ENCODE measurements around the gene CHPF.
A peak's percentile ranks its signal among the peaks of the same experiment; 100 is the strongest.

Gene CHPF

DNA sequence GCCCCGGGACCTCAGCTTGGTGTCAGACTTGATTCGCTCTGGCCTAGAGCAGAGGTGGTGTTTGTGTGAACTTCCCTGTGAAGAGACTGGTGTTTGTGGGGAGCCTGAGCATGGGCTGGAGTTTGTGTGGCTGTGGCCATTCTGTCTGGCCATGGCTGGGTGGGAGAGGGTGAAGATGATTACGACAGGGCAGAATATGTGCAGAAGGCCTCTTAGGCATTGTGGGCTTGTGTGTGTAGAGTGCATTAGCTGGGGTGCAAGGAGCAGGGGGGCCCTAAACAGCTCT is 17.2 kb upstream of the CHPF start:
- H3K4me3 ChIP-seq (ENCODE audit: low read length) = no peak overlapping the region
- no peak for TF ChIP-seq CTCF (conservative IDR thresholded peaks at IDR 0.05; ENCODE audit: low read depth, low read length)
- DNase-seq (ENCODE audit: low read depth) = no peak

- TF ChIP-seq CTCF (conservative IDR thresholded peaks at IDR 0.05; ENCODE audit: low read depth, low read length) = peak; percentile 68
- no peak overlapping the region for H3K4me3 ChIP-seq (ENCODE audit: low read length)
- DNase-seq (ENCODE audit: low read depth) = no peak
These were observed 16.7 kb upstream of the CHPF start for GRCh38 chr2:219560037-219560892.

DNA sequence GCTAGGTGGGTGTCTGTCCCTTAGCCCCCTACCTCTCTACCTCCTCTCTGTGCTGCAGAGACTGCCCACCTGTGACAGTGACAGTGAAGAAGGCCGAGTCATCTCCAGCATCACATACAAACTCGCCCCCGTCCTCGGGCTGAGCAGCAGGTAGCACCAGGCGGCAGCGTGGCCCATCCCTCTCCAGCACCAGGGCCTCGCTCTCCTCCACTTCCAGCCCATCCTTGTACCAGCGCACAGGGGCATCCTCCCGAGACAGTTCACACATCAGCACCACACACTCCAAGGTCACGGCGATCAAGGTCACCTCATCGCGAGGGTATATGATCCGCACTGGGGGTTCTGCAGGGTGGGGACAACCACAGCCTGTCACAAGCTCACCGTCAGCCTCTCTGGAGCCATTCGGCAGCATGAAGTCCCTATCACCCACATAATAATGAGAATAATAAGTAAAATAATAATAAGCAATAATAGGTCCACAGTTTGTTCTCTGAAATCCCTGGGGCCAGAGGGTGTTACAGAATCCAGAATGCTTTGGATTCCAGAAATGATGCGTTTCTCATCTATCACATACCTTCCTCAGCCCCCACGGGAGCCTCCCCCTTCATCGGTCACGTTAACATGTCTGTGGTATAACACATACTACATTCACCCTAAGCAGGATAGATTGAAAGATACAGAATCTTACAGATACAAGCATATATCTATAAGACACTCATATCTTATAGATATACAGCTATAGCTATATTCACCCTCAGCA is 15.7 kb upstream of the CHPF start:
- no peak for TF ChIP-seq CTCF (conservative IDR thresholded peaks at IDR 0.05; ENCODE audit: low read depth, low read length)

DNA sequence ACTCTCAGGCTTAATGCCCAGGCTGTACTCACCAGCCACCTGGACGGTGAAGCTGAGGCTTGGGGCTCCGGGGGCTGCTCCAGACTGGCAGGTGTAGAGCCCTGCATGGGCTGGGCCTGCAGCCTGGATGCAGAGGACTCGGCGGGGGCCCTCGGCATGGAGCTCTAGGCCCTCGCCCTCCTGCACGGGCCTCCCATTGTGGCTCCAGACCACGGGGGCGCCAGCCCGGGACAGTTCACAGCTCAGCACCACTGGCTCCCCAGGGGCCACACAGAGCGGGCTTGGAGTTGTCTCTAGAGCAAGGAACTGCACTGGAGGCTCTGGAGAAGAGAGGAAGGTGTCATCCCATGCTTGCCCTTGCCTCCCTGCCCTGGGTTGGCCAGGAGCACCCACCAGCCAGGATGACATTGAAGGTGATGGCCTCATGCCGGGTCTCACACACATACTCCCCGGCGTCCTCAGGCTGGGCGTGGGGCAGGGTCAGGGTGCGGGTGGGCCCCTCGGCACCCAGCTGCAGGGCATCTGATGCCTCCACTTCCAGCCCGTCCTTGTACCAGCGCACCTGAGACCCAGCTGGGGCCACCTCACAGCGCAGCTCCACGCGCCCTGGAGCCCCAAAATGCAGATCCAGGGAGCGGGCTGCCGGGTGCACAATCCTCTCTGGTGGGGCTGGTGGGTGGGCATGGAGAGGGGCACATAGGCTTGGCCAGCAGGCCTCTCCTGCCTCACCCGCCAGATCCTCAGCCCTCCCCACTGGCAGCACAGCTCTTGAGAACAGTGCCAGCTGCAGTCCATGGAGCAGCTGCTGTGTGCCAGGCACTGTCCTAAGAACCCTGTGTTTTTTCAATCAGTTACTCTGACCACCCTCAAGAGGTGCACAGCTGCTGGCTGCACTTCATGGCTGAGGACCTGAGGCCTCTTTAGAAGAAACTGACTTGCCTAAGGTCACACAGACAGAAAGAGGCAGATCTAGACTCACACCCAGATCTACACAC is 14.5 kb upstream of the CHPF start:
- no peak overlapping the region for H3K4me3 ChIP-seq (ENCODE audit: low read length)
- no peak for TF ChIP-seq CTCF (conservative IDR thresholded peaks at IDR 0.05; ENCODE audit: low read depth, low read length)
- DNase-seq (ENCODE audit: low read depth) = no peak

More for the DNA sequence above, 15.7 kb upstream of the CHPF start:
- no peak for DNase-seq (ENCODE audit: low read depth)
- H3K4me3 ChIP-seq (ENCODE audit: low read length) = no peak overlapping the region

DNA sequence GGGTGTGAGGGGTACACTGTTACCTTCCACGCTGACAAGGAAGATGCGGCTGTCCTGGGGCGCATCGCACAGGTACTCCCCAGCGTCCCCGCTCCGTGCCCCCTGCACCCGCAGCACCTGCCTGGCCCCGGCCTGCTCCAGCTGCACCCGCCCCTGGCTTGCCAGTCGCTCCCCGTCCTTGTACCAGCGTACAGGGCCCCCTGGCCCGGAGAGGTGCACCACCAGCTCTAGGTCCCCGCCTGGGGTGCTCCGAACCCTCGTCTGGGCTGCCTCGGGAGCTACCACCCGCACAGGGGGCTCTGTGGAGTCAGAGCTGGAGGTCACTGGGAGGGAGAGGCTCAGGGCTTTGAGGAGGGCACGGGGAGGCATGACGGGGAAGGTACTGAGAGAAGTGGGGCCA is 13.7 kb upstream of the CHPF start:
- no peak for DNase-seq (ENCODE audit: low read depth)
- no peak overlapping the region for H3K4me3 ChIP-seq (ENCODE audit: low read length)
- no peak for TF ChIP-seq CTCF (conservative IDR thresholded peaks at IDR 0.05; ENCODE audit: low read depth, low read length)

- no peak overlapping the region for H3K4me3 ChIP-seq (ENCODE audit: low read length)
These were observed 12.8 kb upstream of the CHPF start for GRCh38 chr2:219556413-219556812.

More at GRCh38 chr2:219556413-219556812, 12.8 kb upstream of the CHPF start:
- no peak for TF ChIP-seq CTCF (conservative IDR thresholded peaks at IDR 0.05; ENCODE audit: low read depth, low read length)
- no peak for DNase-seq (ENCODE audit: low read depth)
